SW480 (cell line): ENCODE results near the gene ILK.
A peak's percentile ranks its signal among the peaks of the same experiment; 100 is the strongest.

Experiments
- DNase-seq: peaks from one replicate; pipeline ENCODE4 v3.0.0-alpha.2; 2016; ENCODE audit warnings: low spot score

ILK gene

GRCh38 chr11:6603287-6604080 is at the start of gene ILK, which contains the start of gene RRP8:
Gene ILK, plus strand, starts transcription at chr11:6603774. Its CDS starts 498 bp downstream, at chr11:6604272.
Gene RRP8, minus strand, starts transcription at chr11:6603616. Its CDS starts 114 bp downstream, at chr11:6603502.
- DNase-seq: peak; percentile 90

- no peak for DNase-seq
These were observed 48.5 kb upstream of the ILK start for GRCh38 chr11:6554828-6555706.

DNA sequence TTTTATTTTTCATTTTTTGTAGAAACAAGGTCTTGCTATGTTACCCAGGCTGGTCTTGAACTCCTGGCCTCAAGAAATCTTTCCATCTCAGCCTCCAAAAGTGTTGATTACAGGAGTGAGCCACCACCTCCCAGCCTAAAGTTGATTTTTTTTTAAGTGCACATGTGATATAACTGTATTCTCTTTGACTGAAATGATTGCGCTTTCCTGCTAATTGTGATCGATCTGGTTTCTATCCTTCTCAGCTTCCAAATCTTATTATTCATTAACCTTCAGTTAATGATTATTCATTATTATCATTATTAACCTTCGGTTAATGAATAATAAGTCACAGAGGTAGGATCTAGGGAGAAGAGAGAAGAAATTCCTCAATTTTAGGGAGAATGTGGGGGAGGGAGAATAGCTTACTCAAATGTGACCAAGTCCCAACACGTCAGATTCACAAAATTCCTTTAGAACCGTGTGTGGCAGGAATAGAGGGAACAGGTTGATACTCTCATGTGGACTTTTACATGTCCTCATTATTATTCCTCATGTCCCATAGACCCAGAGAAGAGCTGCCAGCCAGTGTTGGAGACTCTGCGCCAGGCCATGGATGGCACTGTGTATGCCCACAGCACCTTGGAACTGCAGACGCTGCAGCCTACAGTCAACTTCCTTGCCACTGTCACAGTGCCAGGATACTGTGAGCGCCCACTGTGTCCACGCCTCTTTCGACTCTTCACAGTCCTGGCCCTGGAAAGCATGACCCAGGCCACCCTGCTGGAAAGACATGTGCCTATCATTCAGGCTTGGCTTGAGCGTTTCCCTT is 47.2 kb upstream of the ILK start:
- DNase-seq: no peak

- DNase-seq: no peak
These were observed 46.5 kb upstream of the ILK start for GRCh38 chr11:6557063-6557462.

- DNase-seq: no peak
These were observed 45.6 kb upstream of the ILK start for GRCh38 chr11:6557761-6558674.

- DNase-seq: no peak
These were observed 44.2 kb upstream of the ILK start for GRCh38 chr11:6559369-6559768.

- no peak for DNase-seq
These were observed 42.3 kb upstream of the ILK start for GRCh38 chr11:6561288-6561687.

DNA sequence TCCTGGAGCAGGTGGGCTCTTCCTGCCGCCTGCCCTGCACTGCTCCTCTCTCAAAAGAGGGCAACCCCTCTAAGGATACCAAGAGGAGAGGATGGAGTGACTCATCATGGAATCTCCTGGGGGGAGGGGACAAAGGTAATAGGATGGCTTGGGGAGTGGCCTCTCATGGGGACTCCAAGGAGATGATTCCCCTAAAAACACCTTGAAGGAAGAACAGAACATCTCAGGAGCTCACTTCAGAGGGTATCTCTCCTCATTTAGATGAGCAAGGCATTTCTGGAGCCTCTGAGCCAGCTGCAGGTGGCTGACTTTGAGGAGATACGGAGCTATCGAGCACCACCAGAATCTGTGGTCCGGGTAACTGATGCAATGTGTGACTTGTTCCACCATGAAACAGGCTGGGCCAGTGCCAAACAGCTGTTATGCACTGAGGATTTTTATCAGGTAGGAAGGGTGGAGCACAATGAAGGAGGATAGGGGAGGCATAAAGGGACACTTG is 40.4 kb upstream of the ILK start:
- DNase-seq: peak; percentile 6

DNA sequence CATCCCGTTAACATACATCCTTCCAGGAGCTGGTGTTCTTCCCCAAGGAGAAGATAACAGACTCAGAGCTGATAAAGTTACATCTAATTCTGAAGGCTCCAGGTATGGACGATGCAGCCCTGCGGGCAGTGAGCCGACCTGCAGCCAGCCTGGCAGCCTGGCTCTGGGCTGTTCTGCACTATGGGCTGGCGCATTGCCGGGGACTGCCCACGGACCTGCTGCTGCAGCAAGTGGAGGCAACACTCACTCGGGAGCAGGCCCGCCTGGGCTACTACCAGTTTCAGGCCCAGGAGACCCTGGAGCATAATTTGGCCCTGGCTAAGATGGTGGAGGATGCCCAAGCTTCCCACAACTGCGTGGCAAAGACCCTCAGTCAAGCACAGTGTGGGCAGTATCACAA is 39.9 kb upstream of the ILK start:
- no peak for DNase-seq

GRCh38 chr11:6565325-6565724 is 38.2 kb upstream of the ILK start:
- DNase-seq: no peak

DNA sequence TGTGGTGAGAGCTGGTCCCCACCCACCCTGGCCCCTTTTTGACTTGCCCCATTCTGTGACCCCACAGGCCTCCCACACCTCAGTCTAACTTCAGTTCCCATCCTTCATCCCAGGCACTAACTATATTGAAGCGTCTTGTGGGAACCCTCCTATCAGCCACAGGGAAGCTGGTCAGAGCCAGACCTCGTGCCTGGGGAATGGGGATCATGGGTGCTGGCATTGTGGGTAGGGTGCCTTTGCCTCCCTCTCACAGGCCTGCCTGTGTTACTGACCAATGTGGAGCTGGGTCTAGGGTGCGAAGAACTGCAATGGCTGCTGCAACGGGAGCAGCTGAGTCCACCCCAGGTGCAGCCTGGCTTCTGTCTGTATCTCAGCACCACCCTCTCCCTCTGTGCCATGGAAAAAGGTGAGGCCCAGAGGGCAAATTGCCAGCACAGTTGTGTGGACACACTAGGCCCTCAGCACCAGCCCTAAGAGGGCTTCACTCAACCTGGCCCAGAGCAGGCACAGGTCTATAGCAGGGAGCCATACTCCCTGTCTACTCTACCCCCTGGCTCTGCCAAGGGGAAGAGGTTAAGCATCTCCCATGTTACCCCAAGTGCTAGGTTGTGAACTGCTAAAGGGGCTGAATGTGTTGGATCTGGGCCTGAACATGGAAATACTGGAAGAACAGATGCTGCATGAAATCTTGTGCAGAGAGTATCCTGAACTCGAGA is 37.4 kb upstream of the ILK start:
- no peak for DNase-seq

- DNase-seq: no peak
These were observed 36.7 kb upstream of the ILK start for GRCh38 chr11:6566704-6567370.

DNA sequence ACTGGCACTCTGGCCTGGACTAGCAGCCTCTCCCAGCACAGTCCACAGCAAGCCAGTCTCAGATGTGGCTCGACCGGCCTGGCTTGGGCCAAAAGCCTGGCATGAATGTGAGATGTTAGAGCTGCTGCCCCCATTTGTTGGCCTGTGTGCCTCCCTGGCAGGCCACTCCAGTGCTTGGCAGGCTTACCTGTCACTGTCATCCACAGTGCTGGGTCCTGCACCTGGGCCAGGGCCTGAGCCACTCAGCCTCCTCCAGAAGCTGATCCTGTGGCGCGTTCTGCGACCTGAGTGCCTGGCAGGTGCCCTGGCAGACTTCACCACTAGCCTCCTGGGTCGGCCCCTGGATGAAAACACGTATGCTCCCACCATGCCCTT is 36.2 kb upstream of the ILK start:
- DNase-seq: no peak

- DNase-seq: no peak
These were observed 35.2 kb upstream of the ILK start for GRCh38 chr11:6568191-6568918.

DNA sequence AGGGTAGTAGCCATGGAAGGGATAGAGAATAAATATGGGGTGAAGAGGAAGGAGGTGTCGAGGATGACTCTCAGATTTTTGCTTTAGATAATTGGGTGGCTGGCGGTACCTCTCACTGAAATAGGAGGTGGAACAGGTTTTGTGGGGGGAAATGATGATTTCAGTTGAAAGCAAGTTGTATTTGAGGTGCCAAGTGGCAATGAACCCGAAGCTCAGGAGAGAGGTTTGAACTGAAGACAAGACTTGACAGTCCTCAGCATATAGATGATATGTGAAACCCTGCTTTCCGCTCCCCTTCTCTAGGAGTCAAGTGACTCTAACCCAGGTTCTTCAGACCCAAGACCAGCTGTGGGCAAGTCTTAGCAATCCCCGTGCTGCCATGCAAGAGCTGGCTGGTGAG is 33.9 kb upstream of the ILK start:
- no peak for DNase-seq

GRCh38 chr11:6570691-6571427 is 32.7 kb upstream of the ILK start:
- no peak for DNase-seq

- DNase-seq: no peak
These were observed 32.1 kb upstream of the ILK start for GRCh38 chr11:6571434-6572008.

DNA sequence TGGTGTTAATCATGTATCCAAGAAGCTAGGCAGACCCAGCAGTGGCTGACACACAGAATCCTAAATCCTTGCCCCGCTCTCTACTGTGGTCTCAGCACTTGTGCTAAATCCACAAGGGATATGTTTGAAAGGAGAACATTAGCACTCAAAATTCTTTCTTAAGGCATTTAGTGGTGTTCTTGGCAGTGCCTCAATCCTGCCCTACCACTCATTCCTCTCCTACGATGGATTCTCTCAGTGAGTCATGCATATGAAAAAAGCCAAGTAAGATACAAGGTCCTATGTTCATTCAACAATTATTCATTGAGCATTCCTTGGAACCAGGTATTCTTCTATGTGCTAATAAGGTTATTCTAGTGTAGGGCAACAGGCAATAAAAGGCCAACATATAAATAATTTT is 31.4 kb upstream of the ILK start:
- DNase-seq: no peak
